Lower leg skin (tissue), 3 donors: ENCODE results near the gene EGFL7.

Experiments
- POLR2A ChIP-seq, 2 donors: fragments of 450-650 bp; IDR thresholded peaks; one replicate each; pipeline ENCODE4 v1.6.1; 2016 to 2017; ENCODE audit warnings: antibody characterized with exemption in 2 of 2, mild to moderate bottlenecking in 1 of 2, moderate library complexity in 1 of 2
- TF ChIP-seq, protein P1 (sequence below), 3 donors: fragments of 450-650 bp; IDR thresholded peaks; one replicate each; pipeline ENCODE4 v1.5.1; 2016; ENCODE audit warnings: antibody characterized with exemption in 3 of 3, mild to moderate bottlenecking in 3 of 3, moderate library complexity in 2 of 3

DNA sequence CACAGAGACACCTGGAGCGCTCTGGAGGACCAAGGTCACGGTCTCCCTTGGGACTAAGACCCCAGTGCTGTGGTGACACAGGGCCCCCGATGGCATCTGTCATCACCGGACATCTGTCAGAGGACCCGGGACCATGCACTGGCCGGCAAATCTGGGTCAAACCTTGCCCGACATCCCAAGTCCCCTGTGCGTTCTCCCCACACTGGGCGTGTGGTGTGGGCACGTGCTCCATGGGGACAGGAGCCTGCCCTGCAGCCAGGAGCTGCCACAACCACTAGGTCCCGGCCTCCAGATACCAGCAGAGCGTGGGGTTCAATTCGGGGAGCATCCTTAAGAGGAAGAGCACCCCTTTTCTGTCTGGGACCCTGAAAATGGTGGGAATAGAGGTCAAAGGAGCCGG lies 21.0 kb downstream of the EGFL7 start:
- TF ChIP-seq, protein P1, sequence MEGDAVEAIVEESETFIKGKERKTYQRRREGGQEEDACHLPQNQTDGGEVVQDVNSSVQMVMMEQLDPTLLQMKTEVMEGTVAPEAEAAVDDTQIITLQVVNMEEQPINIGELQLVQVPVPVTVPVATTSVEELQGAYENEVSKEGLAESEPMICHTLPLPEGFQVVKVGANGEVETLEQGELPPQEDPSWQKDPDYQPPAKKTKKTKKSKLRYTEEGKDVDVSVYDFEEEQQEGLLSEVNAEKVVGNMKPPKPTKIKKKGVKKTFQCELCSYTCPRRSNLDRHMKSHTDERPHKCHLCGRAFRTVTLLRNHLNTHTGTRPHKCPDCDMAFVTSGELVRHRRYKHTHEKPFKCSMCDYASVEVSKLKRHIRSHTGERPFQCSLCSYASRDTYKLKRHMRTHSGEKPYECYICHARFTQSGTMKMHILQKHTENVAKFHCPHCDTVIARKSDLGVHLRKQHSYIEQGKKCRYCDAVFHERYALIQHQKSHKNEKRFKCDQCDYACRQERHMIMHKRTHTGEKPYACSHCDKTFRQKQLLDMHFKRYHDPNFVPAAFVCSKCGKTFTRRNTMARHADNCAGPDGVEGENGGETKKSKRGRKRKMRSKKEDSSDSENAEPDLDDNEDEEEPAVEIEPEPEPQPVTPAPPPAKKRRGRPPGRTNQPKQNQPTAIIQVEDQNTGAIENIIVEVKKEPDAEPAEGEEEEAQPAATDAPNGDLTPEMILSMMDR (IDR thresholded peaks at IDR 0.05) = no peak
- no peak for TF ChIP-seq POLR2A (IDR thresholded peaks at IDR 0.05)
